AG09309 (cell line): ENCODE measurements around the gene TAF5L.

ENCODE experiments used
- DNase-seq: peaks from one replicate; pipeline ENCODE4 v3.0.0-alpha.2; 2010; ENCODE audit warnings: low read depth
- H3K4me3 ChIP-seq: 2 replicates; pipeline ENCODE4 v1.5.1; 2011; ENCODE audit warnings: mild to moderate bottlenecking, low read depth, low read length, moderate library complexity; ENCODE audit not compliant: control insufficient read depth
- CTCF ChIP-seq: IDR thresholded peaks from 2 replicates; pipeline ENCODE4 v1.5.1; 2011; ENCODE audit warnings: mild to moderate bottlenecking, low read depth, low read length, inconsistent platforms; ENCODE audit not compliant: insufficient read depth, control insufficient read depth; ENCODE audit errors: missing control alignments

Gene TAF5L

GRCh38 chr1:229642376-229642775 is 16.5 kb upstream of the TAF5L start:
- H3K4me3 ChIP-seq = no peak overlapping the region

GRCh38 chr1:229641306-229641705 is 15.4 kb upstream of the TAF5L start:
- TF ChIP-seq CTCF = no peak
- DNase-seq = no peak
- H3K4me3 ChIP-seq = no peak overlapping the region

More at GRCh38 chr1:229642376-229642775, 16.5 kb upstream of the TAF5L start:
- no peak for TF ChIP-seq CTCF
- DNase-seq = no peak

- no peak overlapping the region for H3K4me3 ChIP-seq
- TF ChIP-seq CTCF = no peak
- DNase-seq = no peak
Observed at GRCh38 chr1:229640455-229640854, 14.5 kb upstream of the TAF5L start.

- no peak for DNase-seq
- TF ChIP-seq CTCF = no peak
- no peak overlapping the region for H3K4me3 ChIP-seq
Observed at GRCh38 chr1:229637746-229638145, 11.8 kb upstream of the TAF5L start.

- DNase-seq = no peak
- no peak for TF ChIP-seq CTCF
- no peak overlapping the region for H3K4me3 ChIP-seq
Observed at GRCh38 chr1:229636042-229636441, 10.1 kb upstream of the TAF5L start.

GRCh38 chr1:229631966-229632365 is 6.0 kb upstream of the TAF5L start:
- DNase-seq = no peak
- H3K4me3 ChIP-seq = no peak overlapping the region
- no peak for TF ChIP-seq CTCF

GRCh38 chr1:229631148-229631547 is 5.2 kb upstream of the TAF5L start:
- DNase-seq = no peak
- TF ChIP-seq CTCF = no peak

More at GRCh38 chr1:229631148-229631547, 5.2 kb upstream of the TAF5L start:
- H3K4me3 ChIP-seq = no peak overlapping the region
